HG02763 (cell line): ENCODE data around the gene ZNF148.
A peak's percentile ranks its signal among the peaks of the same experiment; 100 is the strongest.

Experiments
- ATAC-seq: cut with Tn5 transposase; IDR thresholded peaks from one replicate; pipeline ENCODE4 v1.9.1; 2021; ENCODE audit warnings: mild to moderate bottlenecking, moderate library complexity; ENCODE audit not compliant: unreplicated experiment

The ZNF148 gene

GRCh38 chr3:125194061-125194848 lies 180.9 kb downstream of the ZNF148 start:
- ATAC-seq = no peak

- peak; percentile 47 for ATAC-seq
Observed at GRCh38 chr3:125192190-125193035, 182.7 kb downstream of the ZNF148 start.

- peak; percentile 12 for ATAC-seq
Observed at GRCh38 chr3:125191730-125192129, 183.4 kb downstream of the ZNF148 start.

GRCh38 chr3:125191256-125191655 lies 183.9 kb downstream of the ZNF148 start:
- no peak for ATAC-seq

GRCh38 chr3:125190786-125191185 lies 184.3 kb downstream of the ZNF148 start:
- no peak for ATAC-seq

GRCh38 chr3:125189378-125190165 lies 185.6 kb downstream of the ZNF148 start:
- ATAC-seq = no peak

- ATAC-seq = no peak
Observed at GRCh38 chr3:125188955-125189354, 186.2 kb downstream of the ZNF148 start.

GRCh38 chr3:125187599-125187910 lies 187.6 kb downstream of the ZNF148 start:
- no peak for ATAC-seq

- ATAC-seq = no peak
Observed at GRCh38 chr3:125186800-125187598, 188.1 kb downstream of the ZNF148 start.

- ATAC-seq = no peak
Observed at GRCh38 chr3:125186261-125186787, 188.8 kb downstream of the ZNF148 start.

- ATAC-seq = no peak
Observed at GRCh38 chr3:125185805-125186204, 189.3 kb downstream of the ZNF148 start.

GRCh38 chr3:125179884-125180240 lies 195.3 kb downstream of the ZNF148 start:
- no peak for ATAC-seq

GRCh38 chr3:125179143-125179883 lies 195.8 kb downstream of the ZNF148 start:
- no peak for ATAC-seq

- ATAC-seq = no peak
Observed at GRCh38 chr3:125177746-125178145, 197.4 kb downstream of the ZNF148 start.
